Pulmonary artery endothelial cell (primary cell): ENCODE data around the gene RBM47. TPM values are rescaled to one million over a fixed set of nuclear protein-coding genes. Genes with fewer than 3 reads are reported as not detected.

Experiments
- DNase-seq: peaks from one replicate; pipeline ENCODE4 v3.0.0-alpha.2; 2011; ENCODE audit warnings: low read depth, low spot score
- total RNA-seq: library from RNA; depleted of rRNA; stranded (reverse); fragments of >200 nt; gene quantifications from 2 replicates; pipeline ENCODE4 v1.2.3, GENCODE V29; 2014

Gene RBM47
- total RNA-seq, 1 donor from 2014 or later, result 0.20 TPM

GRCh38 chr4:40377512-40378365 lies 251.9 kb downstream of the RBM47 start:
- no peak for DNase-seq

DNA sequence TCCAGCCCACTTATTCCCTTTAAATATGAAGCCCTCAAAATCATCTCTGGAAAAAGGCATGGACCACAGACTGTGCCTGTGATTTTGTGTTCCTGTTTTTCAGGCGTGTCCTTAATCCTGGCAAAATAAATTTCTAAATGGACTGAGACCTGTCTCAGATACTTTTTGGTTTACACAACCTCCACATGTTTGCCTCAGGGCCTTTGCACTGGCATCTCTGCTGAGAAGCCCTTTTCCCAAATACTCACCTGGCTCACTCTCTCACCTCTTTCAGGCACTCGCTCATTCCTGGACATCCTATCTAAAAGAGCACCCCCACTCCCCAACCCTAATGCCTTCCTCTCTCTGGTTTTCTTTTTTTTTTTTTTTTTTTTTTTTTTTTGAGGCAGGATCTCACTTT lies 254.0 kb downstream of the RBM47 start:
- no peak for DNase-seq

DNA sequence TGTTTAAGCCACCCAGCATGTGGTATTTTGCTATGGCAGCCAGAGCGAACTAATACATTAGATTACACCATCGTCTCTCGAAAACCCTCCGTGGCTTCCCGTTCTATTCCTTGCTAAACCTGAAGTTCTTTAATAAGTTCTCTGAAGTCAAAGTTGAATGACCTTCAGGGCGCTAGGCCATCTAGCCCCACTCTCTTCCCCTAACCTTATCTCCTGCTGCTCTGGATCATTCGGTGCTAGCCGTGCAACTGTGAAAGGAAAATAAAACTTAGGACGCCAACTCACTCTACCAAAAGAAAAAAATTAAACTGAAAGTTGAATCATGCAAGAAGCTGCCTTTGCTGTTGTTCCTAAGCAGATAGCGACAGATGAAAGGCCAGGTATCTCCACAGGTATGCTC lies 254.6 kb downstream of the RBM47 start:
- DNase-seq, result no peak

GRCh38 chr4:40373636-40374035 lies 256.0 kb downstream of the RBM47 start:
- no peak for DNase-seq

Other genes with a start within 250 kb of the RBM47 start
- gene NSUN7, start 120.1 kb upstream of the RBM47 start, total RNA-seq, result 0.07 and 0.21 TPM in 2 replicates